Liver (tissue), 3 donors: ENCODE results near the gene ZNF341.

Source experiments
- EGR1 ChIP-seq, 2 donors: IDR thresholded peaks; 2 replicates each; pipeline ENCODE4 v1.6.1; 2016 to 2018; ENCODE audit warnings: antibody characterized with exemption in 2 of 2, low read depth in 2 of 2
- FOXA1 ChIP-seq: IDR thresholded peaks from 2 replicates; pipeline ENCODE4 v1.6.1; 2016; ENCODE audit warnings: antibody characterized with exemption
- GABPA ChIP-seq, 2 donors: IDR thresholded peaks in 1 of 2; conservative IDR thresholded peaks in 1 of 2; 2 replicates each; pipeline ENCODE4 v1.6.1; 2016; ENCODE audit warnings: antibody characterized with exemption in 2 of 2, mild to moderate bottlenecking in 1 of 2, moderate library complexity in 1 of 2
- HNF4G ChIP-seq: IDR thresholded peaks from 2 replicates; pipeline ENCODE4 v1.6.1; 2016; ENCODE audit warnings: antibody characterized with exemption
- JUND ChIP-seq, 2 donors: IDR thresholded peaks; 2 replicates each; pipeline ENCODE4 v1.6.1; 2016; ENCODE audit warnings: antibody characterized with exemption in 2 of 2
- NR2F2 ChIP-seq: IDR thresholded peaks from 2 replicates; pipeline ENCODE4 v1.6.1; 2016; ENCODE audit warnings: antibody characterized with exemption
- RAD21 ChIP-seq, 2 donors: IDR thresholded peaks; 2 replicates each; pipeline ENCODE4 v1.6.1; 2016; ENCODE audit warnings: antibody characterized with exemption in 2 of 2, mild to moderate bottlenecking in 2 of 2
- SP1 ChIP-seq: IDR thresholded peaks from 2 replicates; pipeline ENCODE4 v1.6.1; 2018; ENCODE audit warnings: antibody characterized with exemption, mild to moderate bottlenecking
- YY1 ChIP-seq: IDR thresholded peaks from 2 replicates; pipeline ENCODE4 v1.6.1; 2016; ENCODE audit warnings: antibody characterized with exemption, mild to moderate bottlenecking
- TF ChIP-seq, protein P1 (sequence below): fragments of 150-350 bp; IDR thresholded peaks from 2 replicates; pipeline ENCODE4 v1.5.1; 2017; ENCODE audit warnings: improper control_type of control experiment, low read depth, low read length; ENCODE audit not compliant: missing input control
- TF ChIP-seq, protein P2 (sequence below): IDR thresholded peaks from 2 replicates; pipeline ENCODE4 v1.6.1; 2016; ENCODE audit warnings: antibody characterized with exemption
- TF ChIP-seq, protein P3 (sequence below): IDR thresholded peaks from 2 replicates; pipeline ENCODE4 v1.6.1; 2016; ENCODE audit warnings: antibody characterized with exemption, mild to moderate bottlenecking
- TF ChIP-seq, protein P4 (sequence below): IDR thresholded peaks from 2 replicates; pipeline ENCODE4 v1.6.1; 2016; ENCODE audit warnings: antibody characterized with exemption
- donor health status: healthy.
- donor health status: healthy.

DNA sequence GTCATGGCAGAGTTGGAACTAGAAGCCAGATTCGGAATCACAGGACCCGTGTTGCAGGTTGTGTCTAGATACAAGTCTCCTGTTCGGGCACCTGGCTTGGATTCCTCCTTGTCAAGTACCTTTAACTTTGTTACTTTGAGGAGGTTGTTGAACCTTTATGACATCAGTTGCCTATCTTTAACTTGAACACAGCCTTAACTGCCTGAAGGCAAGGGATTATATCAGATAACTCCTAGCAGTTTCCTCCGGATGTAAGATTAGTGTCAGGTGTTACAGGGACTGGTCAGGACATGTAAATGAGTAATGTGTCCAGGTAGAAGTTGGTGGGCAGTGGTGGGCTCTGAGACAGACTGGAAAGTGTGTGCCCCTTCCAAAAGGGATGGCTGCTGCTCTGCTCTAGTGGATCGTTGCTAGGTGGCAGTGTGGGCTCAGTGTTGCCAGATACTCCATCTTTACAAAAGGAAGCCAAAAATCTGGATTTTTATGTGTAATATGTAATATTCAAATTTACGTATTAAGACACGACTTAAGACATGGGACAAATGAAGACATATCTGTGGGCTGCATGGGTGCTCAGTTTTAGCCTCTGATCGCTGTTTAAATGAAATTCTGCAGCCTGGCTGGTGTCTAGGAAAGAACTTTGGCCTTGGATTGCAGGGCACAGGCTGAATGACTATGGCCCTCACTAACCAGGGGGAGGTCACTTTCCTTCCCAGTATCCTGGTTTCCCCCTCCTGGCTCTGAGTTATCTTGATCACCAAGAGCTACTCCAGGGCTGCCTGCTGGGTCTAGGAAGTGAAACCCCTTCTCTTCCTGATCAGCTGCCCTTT lies 106.5 kb downstream of the ZNF341 start:
- TF ChIP-seq, protein P1, sequence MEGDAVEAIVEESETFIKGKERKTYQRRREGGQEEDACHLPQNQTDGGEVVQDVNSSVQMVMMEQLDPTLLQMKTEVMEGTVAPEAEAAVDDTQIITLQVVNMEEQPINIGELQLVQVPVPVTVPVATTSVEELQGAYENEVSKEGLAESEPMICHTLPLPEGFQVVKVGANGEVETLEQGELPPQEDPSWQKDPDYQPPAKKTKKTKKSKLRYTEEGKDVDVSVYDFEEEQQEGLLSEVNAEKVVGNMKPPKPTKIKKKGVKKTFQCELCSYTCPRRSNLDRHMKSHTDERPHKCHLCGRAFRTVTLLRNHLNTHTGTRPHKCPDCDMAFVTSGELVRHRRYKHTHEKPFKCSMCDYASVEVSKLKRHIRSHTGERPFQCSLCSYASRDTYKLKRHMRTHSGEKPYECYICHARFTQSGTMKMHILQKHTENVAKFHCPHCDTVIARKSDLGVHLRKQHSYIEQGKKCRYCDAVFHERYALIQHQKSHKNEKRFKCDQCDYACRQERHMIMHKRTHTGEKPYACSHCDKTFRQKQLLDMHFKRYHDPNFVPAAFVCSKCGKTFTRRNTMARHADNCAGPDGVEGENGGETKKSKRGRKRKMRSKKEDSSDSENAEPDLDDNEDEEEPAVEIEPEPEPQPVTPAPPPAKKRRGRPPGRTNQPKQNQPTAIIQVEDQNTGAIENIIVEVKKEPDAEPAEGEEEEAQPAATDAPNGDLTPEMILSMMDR = no peak
- TF ChIP-seq, protein P2, sequence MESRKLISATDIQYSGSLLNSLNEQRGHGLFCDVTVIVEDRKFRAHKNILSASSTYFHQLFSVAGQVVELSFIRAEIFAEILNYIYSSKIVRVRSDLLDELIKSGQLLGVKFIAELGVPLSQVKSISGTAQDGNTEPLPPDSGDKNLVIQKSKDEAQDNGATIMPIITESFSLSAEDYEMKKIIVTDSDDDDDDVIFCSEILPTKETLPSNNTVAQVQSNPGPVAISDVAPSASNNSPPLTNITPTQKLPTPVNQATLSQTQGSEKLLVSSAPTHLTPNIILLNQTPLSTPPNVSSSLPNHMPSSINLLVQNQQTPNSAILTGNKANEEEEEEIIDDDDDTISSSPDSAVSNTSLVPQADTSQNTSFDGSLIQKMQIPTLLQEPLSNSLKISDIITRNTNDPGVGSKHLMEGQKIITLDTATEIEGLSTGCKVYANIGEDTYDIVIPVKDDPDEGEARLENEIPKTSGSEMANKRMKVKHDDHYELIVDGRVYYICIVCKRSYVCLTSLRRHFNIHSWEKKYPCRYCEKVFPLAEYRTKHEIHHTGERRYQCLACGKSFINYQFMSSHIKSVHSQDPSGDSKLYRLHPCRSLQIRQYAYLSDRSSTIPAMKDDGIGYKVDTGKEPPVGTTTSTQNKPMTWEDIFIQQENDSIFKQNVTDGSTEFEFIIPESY = no peak
- TF ChIP-seq SP1 = no peak
- TF ChIP-seq, protein P3, sequence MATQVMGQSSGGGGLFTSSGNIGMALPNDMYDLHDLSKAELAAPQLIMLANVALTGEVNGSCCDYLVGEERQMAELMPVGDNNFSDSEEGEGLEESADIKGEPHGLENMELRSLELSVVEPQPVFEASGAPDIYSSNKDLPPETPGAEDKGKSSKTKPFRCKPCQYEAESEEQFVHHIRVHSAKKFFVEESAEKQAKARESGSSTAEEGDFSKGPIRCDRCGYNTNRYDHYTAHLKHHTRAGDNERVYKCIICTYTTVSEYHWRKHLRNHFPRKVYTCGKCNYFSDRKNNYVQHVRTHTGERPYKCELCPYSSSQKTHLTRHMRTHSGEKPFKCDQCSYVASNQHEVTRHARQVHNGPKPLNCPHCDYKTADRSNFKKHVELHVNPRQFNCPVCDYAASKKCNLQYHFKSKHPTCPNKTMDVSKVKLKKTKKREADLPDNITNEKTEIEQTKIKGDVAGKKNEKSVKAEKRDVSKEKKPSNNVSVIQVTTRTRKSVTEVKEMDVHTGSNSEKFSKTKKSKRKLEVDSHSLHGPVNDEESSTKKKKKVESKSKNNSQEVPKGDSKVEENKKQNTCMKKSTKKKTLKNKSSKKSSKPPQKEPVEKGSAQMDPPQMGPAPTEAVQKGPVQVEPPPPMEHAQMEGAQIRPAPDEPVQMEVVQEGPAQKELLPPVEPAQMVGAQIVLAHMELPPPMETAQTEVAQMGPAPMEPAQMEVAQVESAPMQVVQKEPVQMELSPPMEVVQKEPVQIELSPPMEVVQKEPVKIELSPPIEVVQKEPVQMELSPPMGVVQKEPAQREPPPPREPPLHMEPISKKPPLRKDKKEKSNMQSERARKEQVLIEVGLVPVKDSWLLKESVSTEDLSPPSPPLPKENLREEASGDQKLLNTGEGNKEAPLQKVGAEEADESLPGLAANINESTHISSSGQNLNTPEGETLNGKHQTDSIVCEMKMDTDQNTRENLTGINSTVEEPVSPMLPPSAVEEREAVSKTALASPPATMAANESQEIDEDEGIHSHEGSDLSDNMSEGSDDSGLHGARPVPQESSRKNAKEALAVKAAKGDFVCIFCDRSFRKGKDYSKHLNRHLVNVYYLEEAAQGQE = no peak
- no peak for TF ChIP-seq HNF4G
- TF ChIP-seq, protein P4, sequence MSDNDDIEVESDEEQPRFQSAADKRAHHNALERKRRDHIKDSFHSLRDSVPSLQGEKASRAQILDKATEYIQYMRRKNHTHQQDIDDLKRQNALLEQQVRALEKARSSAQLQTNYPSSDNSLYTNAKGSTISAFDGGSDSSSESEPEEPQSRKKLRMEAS = no peak
- TF ChIP-seq EGR1 (IDR thresholded peaks at IDR 0.05; ENCODE audit: low read depth in 2 of 2) = no peak
- no peak for TF ChIP-seq JUND (IDR thresholded peaks at IDR 0.05)
- TF ChIP-seq NR2F2 = no peak
- no peak for TF ChIP-seq GABPA (IDR thresholded peaks at IDR 0.05 in 1 of 2, conservative IDR thresholded peaks at IDR 0.05 in 1 of 2)
- TF ChIP-seq YY1 = no peak
- TF ChIP-seq FOXA1 = no peak
- no peak for TF ChIP-seq RAD21 (IDR thresholded peaks at IDR 0.05)
